Measurements from ENCODE around the gene KCNN3.
A peak's percentile ranks its signal among the peaks of the same experiment; 100 is the strongest.
"Not testable (repeated sequence)": the region's sequence is repeated elsewhere in the genome, so short reads cannot be mapped to it uniquely, and the experiment has no call there.

The KCNN3 gene

GRCh38 chr1:154870115-154870571, at the start of gene KCNN3:
Gene KCNN3, minus strand, starts transcription at chr1:154870281. Its CDS starts 317 bp downstream, at chr1:154869964.
- peak; percentile 85 for DNase-seq

- DNase-seq: no peak
Observed at GRCh38 chr1:154913273-154913672, 43.2 kb upstream of the KCNN3 start.

- DNase-seq: no peak
Observed at GRCh38 chr1:154912755-154913154, 42.7 kb upstream of the KCNN3 start.

GRCh38 chr1:154911691-154912550, 41.8 kb upstream of the KCNN3 start:
- no peak for DNase-seq

GRCh38 chr1:154910851-154911250, 40.8 kb upstream of the KCNN3 start:
- DNase-seq: no peak

- DNase-seq: no peak
Observed at GRCh38 chr1:154908937-154909336, 38.9 kb upstream of the KCNN3 start.

GRCh38 chr1:154908129-154908528, 38.0 kb upstream of the KCNN3 start:
- DNase-seq: not testable (repeated sequence)

GRCh38 chr1:154906621-154907081, 36.6 kb upstream of the KCNN3 start:
- no peak for DNase-seq

- no peak for DNase-seq
Observed at GRCh38 chr1:154902938-154903566, 33.0 kb upstream of the KCNN3 start.

- no peak for DNase-seq
Observed at GRCh38 chr1:154901591-154901990, 31.5 kb upstream of the KCNN3 start.

- DNase-seq: no peak
Observed at GRCh38 chr1:154899041-154899440, 29.0 kb upstream of the KCNN3 start.

- peak; percentile 25 for DNase-seq
Observed at GRCh38 chr1:154896771-154897286, 26.7 kb upstream of the KCNN3 start.

GRCh38 chr1:154895798-154896197, 25.7 kb upstream of the KCNN3 start:
- DNase-seq: peak; percentile 13

GRCh38 chr1:154891452-154891851, 21.4 kb upstream of the KCNN3 start:
- no peak for DNase-seq

- no peak for DNase-seq
Observed at GRCh38 chr1:154888757-154889156, 18.7 kb upstream of the KCNN3 start.

GRCh38 chr1:154886281-154887015, 16.4 kb upstream of the KCNN3 start:
- DNase-seq: no peak

- DNase-seq: no peak
Observed at GRCh38 chr1:154884869-154885701, 15.0 kb upstream of the KCNN3 start.

- peak; percentile 37 for DNase-seq
Observed at GRCh38 chr1:154883919-154884868, 14.1 kb upstream of the KCNN3 start.

GRCh38 chr1:154881820-154882535, 11.9 kb upstream of the KCNN3 start:
- peak; percentile 40 for DNase-seq

GRCh38 chr1:154880671-154881070, 10.6 kb upstream of the KCNN3 start:
- DNase-seq: no peak
